H1 (cell line): ENCODE measurements around the gene PTPRR. TPM values are rescaled to one million over a fixed set of nuclear protein-coding genes. Genes with fewer than 3 reads are reported as not detected.

ENCODE experiments used
- CTCF ChIA-PET: fragments of 300-600 bp; sonication (Branson Sonifier 250); formaldehyde crosslinking; loops from one replicate; lab custom pipeline; 2021; ENCODE audit not compliant: partially characterized antibody; lab: Charles Lee
- POLR2A ChIA-PET: fragments of 300-600 bp; sonication (Branson Sonifier 250); formaldehyde crosslinking; loops from one replicate; lab custom pipeline; 2021; ENCODE audit warnings: inconsistent platforms; ENCODE audit not compliant: partially characterized antibody; lab: Charles Lee
- DNase-seq, 2 experiments: peaks; one replicate each; pipeline versions ENCODE4 v3.0.0 to v3.0.0-alpha.2; 2010 to 2022; ENCODE audit warnings: low spot score in 2 of 2, low read depth in 1 of 2, mixed read lengths in 1 of 2
- FAIRE-seq: peaks from 2 replicates; lab custom pipeline; 2011; peaks lifted over from hg19 to GRCh38; lab: Jason Lieb, UNC
- H2AFZ ChIP-seq: 2 replicates; pipeline ENCODE4 v1.8.1; 2012; ENCODE audit warnings: low read length, inconsistent platforms
- H2AK5ac ChIP-seq: 2 replicates; pipeline ENCODE4 v1.6.1; 2013; ENCODE audit warnings: low read depth, low read length
- H2BK120ac ChIP-seq: replicated peaks from 2 replicates; pipeline ENCODE3; 2013; ENCODE audit warnings: low read depth, low read length, inconsistent platforms
- H2BK12ac ChIP-seq: 2 replicates; pipeline ENCODE4 v1.6.1; 2013; ENCODE audit warnings: low read depth, low read length
- H2BK15ac ChIP-seq: 2 replicates; pipeline ENCODE4 v1.6.1; 2013; ENCODE audit warnings: low read length
- H2BK20ac ChIP-seq: 2 replicates; pipeline ENCODE4 v1.6.1; 2013; ENCODE audit warnings: low read length
- H2BK5ac ChIP-seq: 2 replicates; pipeline ENCODE4 v1.6.1; 2013; ENCODE audit warnings: low read depth, low read length
- H3K14ac ChIP-seq: 2 replicates; pipeline ENCODE4 v1.6.1; 2013; ENCODE audit warnings: inconsistent platforms; ENCODE audit not compliant: insufficient read length
- H3K18ac ChIP-seq: 2 replicates; pipeline ENCODE4 v1.6.1; 2013; ENCODE audit warnings: low read length; ENCODE audit errors: extremely low read depth
- H3K23ac ChIP-seq: 2 replicates; pipeline ENCODE4 v1.6.1; 2013; ENCODE audit warnings: inconsistent platforms; ENCODE audit not compliant: insufficient read length
- H3K23me2 ChIP-seq: 2 replicates; pipeline ENCODE4 v1.6.1; 2013; ENCODE audit warnings: low read depth, low read length
- H3K27ac ChIP-seq: 2 replicates; pipeline ENCODE4 v1.6.1; 2011; ENCODE audit warnings: low read depth, low read length, inconsistent platforms
- H3K27me3 ChIP-seq, 4 experiments: replicated peaks in 1 of 4; 1 replicate in 1 of 4; 2 replicates in 3 of 4; pipeline versions ENCODE4 v1.6.1 to v1.8.1; 2011 to 2013; ENCODE audit warnings: low read length in 3 of 4, mild to moderate bottlenecking in 3 of 4, inconsistent platforms in 2 of 4, mixed read lengths in 2 of 4, moderate library complexity in 1 of 4; ENCODE audit not compliant: control insufficient read depth in 3 of 4, insufficient read depth in 3 of 4; ENCODE audit errors: extremely low read depth in 1 of 4
- H3K36me3 ChIP-seq, 4 experiments: 2 replicates each; pipeline versions ENCODE4 v1.6.1 to v1.8.1; 2011 to 2013; ENCODE audit warnings: mild to moderate bottlenecking in 4 of 4, low read length in 3 of 4, moderate library complexity in 2 of 4, control low read depth in 1 of 4, inconsistent platforms in 1 of 4; ENCODE audit not compliant: insufficient read depth in 4 of 4, control insufficient read depth in 2 of 4
- H3K4ac ChIP-seq: replicated peaks from 2 replicates; pipeline ENCODE3; 2013; ENCODE audit warnings: low read length, low read depth, mixed read lengths, inconsistent platforms; ENCODE audit not compliant: insufficient read length
- H3K4me1 ChIP-seq, 4 experiments: replicated peaks in 1 of 4; 1 replicate in 1 of 4; 2 replicates in 3 of 4; pipeline versions ENCODE4 v1.6.1 to v1.8.1; 2011 to 2013; ENCODE audit warnings: low read length in 3 of 4, inconsistent platforms in 2 of 4, mixed read lengths in 1 of 4; ENCODE audit not compliant: insufficient read depth in 4 of 4, control insufficient read depth in 3 of 4
- H3K4me2 ChIP-seq, 2 experiments: 2 replicates each; pipeline versions ENCODE4 v1.6.1 to v1.8.1; 2011 to 2013; ENCODE audit warnings: low read depth in 2 of 2, low read length in 2 of 2, control low read depth in 1 of 2, inconsistent platforms in 1 of 2, mild to moderate bottlenecking in 1 of 2; ENCODE audit not compliant: insufficient read depth in 1 of 2
- H3K4me3 ChIP-seq, 4 experiments: fragments of 200-600, 300-600 bp in 1 of 4; sonication (generic), shearing (Covaris generic), sonication (Bioruptor Twin) in 1 of 4; 2 replicates each; pipeline versions ENCODE4 v1.5.1 to v1.8.1; 2011 to 2016; ENCODE audit warnings: low read length in 4 of 4, low read depth in 3 of 4, control low read depth in 2 of 4, inconsistent platforms in 2 of 4, mild to moderate bottlenecking in 2 of 4, mixed read lengths in 1 of 4, moderate library complexity in 1 of 4; ENCODE audit not compliant: insufficient read depth in 2 of 4; ENCODE audit errors: extremely low read depth in 1 of 4
- H3K56ac ChIP-seq: replicated peaks from 2 replicates; pipeline ENCODE3; 2013; ENCODE audit warnings: low read depth, mild to moderate bottlenecking, mixed read lengths, low read length, inconsistent platforms; ENCODE audit not compliant: insufficient read length
- H3K79me1 ChIP-seq: 2 replicates; pipeline ENCODE4 v1.6.1; 2013; ENCODE audit warnings: low read depth, low read length, control low read depth
- H3K79me2 ChIP-seq, 2 experiments: 2 replicates each; pipeline versions ENCODE4 v1.6.1 to v1.8.1; 2012 to 2013; ENCODE audit warnings: low read length in 2 of 2, mild to moderate bottlenecking in 2 of 2, inconsistent platforms in 1 of 2; ENCODE audit not compliant: insufficient read depth in 2 of 2, control insufficient read depth in 1 of 2
- H3K9ac ChIP-seq, 4 experiments: replicated peaks in 1 of 4; 1 replicate in 1 of 4; 2 replicates in 3 of 4; pipeline versions ENCODE4 v1.6.1 to v1.8.1; 2011 to 2013; ENCODE audit warnings: low read depth in 3 of 4, low read length in 3 of 4, control low read depth in 2 of 4, mild to moderate bottlenecking in 2 of 4, moderate library complexity in 2 of 4, inconsistent platforms in 1 of 4; ENCODE audit errors: extremely low read depth in 1 of 4
- H3K9me3 ChIP-seq, 2 experiments: 2 replicates each; pipeline versions ENCODE4 v1.6.1 to v1.8.1; 2012 to 2013; ENCODE audit warnings: mild to moderate bottlenecking in 2 of 2, moderate library complexity in 2 of 2, control low read depth in 1 of 2, inconsistent platforms in 1 of 2, low read depth in 1 of 2, low read length in 1 of 2, mixed read lengths in 1 of 2; ENCODE audit not compliant: insufficient read depth in 2 of 2
- H4K20me1 ChIP-seq, 2 experiments: replicated peaks in 1 of 2; 2 replicates each; pipeline versions ENCODE3 to v1.8.1; 2011 to 2013; ENCODE audit warnings: inconsistent platforms in 2 of 2, low read length in 2 of 2, mild to moderate bottlenecking in 1 of 2; ENCODE audit not compliant: insufficient read depth in 2 of 2, control insufficient read depth in 1 of 2
- H4K5ac ChIP-seq: 2 replicates; pipeline ENCODE4 v1.6.1; 2013; ENCODE audit warnings: low read length, low read depth, mixed read lengths, inconsistent platforms; ENCODE audit not compliant: insufficient read length
- H4K8ac ChIP-seq: 2 replicates; pipeline ENCODE4 v1.8.0; 2013; ENCODE audit warnings: mild to moderate bottlenecking, moderate library complexity, low read length, inconsistent platforms; ENCODE audit not compliant: insufficient read depth; ENCODE audit errors: extremely low read depth
- H4K91ac ChIP-seq: replicated peaks from 2 replicates; pipeline ENCODE3; 2013; ENCODE audit warnings: low read length, mixed read lengths, inconsistent platforms; ENCODE audit not compliant: insufficient read length
- CHD1 ChIP-seq: IDR thresholded peaks from 2 replicates; pipeline ENCODE4 v1.6.1; 2012; ENCODE audit warnings: low read depth, low read length, improper control_type of control experiment
- CTBP2 ChIP-seq: IDR thresholded peaks from 2 replicates; pipeline ENCODE4 v1.7.0; 2011; ENCODE audit warnings: borderline replicate concordance, mild to moderate bottlenecking, moderate library complexity, mixed read lengths, low read length; ENCODE audit not compliant: insufficient read depth, insufficient read length
- FOSL1 ChIP-seq: IDR thresholded peaks from 2 replicates; pipeline ENCODE4 v1.6.1; 2011; ENCODE audit warnings: mild to moderate bottlenecking, low read depth, low read length, moderate library complexity; ENCODE audit not compliant: insufficient read depth
- MAFK ChIP-seq: IDR thresholded peaks from 2 replicates; pipeline ENCODE4 v1.6.1; 2012; ENCODE audit warnings: low read depth, mild to moderate bottlenecking, improper control_type of control experiment, low read length
- RXRA ChIP-seq: IDR thresholded peaks from 2 replicates; pipeline ENCODE4 v1.6.1; 2011; ENCODE audit warnings: low read depth, mild to moderate bottlenecking, low read length, moderate library complexity; ENCODE audit not compliant: insufficient read depth
- SIN3A ChIP-seq, 2 experiments: IDR thresholded peaks in 1 of 2; conservative IDR thresholded peaks in 1 of 2; 2 replicates each; pipeline ENCODE4 v1.6.1; 2011 to 2012; ENCODE audit warnings: low read length in 2 of 2, improper control_type of control experiment in 1 of 2, low read depth in 1 of 2, mild to moderate bottlenecking in 1 of 2
- SIRT6 ChIP-seq: IDR thresholded peaks from one replicate; pipeline ENCODE4 v1.7.1; 2012; ENCODE audit warnings: low read length, inconsistent platforms
- SP2 ChIP-seq: IDR thresholded peaks from 2 replicates; pipeline ENCODE4 v1.6.1; 2012; ENCODE audit warnings: mild to moderate bottlenecking, low read length, inconsistent platforms
- TAF1 ChIP-seq: IDR thresholded peaks from 2 replicates; pipeline ENCODE4 v1.6.1; 2011; ENCODE audit warnings: mild to moderate bottlenecking, low read depth, low read length
- TCF12 ChIP-seq: IDR thresholded peaks from 2 replicates; pipeline ENCODE4 v1.6.1; 2011; ENCODE audit warnings: low read depth, mild to moderate bottlenecking, low read length
- TEAD4 ChIP-seq: IDR thresholded peaks from 2 replicates; pipeline ENCODE4 v1.6.1; 2012; ENCODE audit warnings: low read depth, low read length, inconsistent platforms, mixed read lengths
- WGBS, 2 experiments: shearing (Covaris generic) in 1 of 2; methylation state at CpG; one replicate each; pipeline versions ENCODE4 v1.1.6 to v1.1.7; 2013 to 2015; ENCODE audit warnings: low lambda C conversion rate in 2 of 2, mixed read lengths in 2 of 2, inconsistent platforms in 1 of 2, low coverage in 1 of 2, missing lambda C conversion rate in 1 of 2; ENCODE audit not compliant: insufficient replicate concordance in 2 of 2, insufficient coverage in 1 of 2, insufficient read length in 1 of 2; ENCODE audit errors: extremely low coverage in 1 of 2, missing lambda C conversion rate in 1 of 2; 5-methylcytosine and 5-hydroxymethylcytosine counted together
- polyA plus RNA-seq, 7 experiments: library from polyadenylated mRNA; depleted of rRNA in 3 of 7; stranded (reverse) in 5 of 7; unstranded in 2 of 7; fragments of >200 nt in 5 of 7; fragments of 200-250 nt in 2 of 7; gene quantifications; 1 replicate in 5 of 7; 2 replicates in 1 of 7; 4 replicates in 1 of 7; pipeline versions ENCODE4 v1.2.1 to v1.2.3, GENCODE V29; 2011 to 2013; ENCODE audit warnings: missing spikeins in 2 of 7, mixed read lengths in 2 of 7
- total RNA-seq: library from RNA; stranded (reverse); fragmentation: NEBNext Ultra II Directional; extraction: Animal tissue kit (Norgen Biotek cat#: 25700); gene quantifications from 2 replicates; pipeline ENCODE4 v1.2.1, GENCODE V29; 2021
- TF ChIP-seq, protein P1 (sequence below): IDR thresholded peaks from 2 replicates; pipeline ENCODE4 v1.6.1; 2011; ENCODE audit warnings: low read length, improper control_type of control experiment
- TF ChIP-seq, protein P2 (sequence below): IDR thresholded peaks from 2 replicates; pipeline ENCODE4 v1.6.1; 2012; ENCODE audit warnings: inconsistent platforms

PTPRR gene
- total and polyA plus RNA-seq, 2 of the 8 experiments (the other 6 are each of a cell fraction or from before 2014, with no cell fraction given): 0.07 to 0.35 TPM

DNA sequence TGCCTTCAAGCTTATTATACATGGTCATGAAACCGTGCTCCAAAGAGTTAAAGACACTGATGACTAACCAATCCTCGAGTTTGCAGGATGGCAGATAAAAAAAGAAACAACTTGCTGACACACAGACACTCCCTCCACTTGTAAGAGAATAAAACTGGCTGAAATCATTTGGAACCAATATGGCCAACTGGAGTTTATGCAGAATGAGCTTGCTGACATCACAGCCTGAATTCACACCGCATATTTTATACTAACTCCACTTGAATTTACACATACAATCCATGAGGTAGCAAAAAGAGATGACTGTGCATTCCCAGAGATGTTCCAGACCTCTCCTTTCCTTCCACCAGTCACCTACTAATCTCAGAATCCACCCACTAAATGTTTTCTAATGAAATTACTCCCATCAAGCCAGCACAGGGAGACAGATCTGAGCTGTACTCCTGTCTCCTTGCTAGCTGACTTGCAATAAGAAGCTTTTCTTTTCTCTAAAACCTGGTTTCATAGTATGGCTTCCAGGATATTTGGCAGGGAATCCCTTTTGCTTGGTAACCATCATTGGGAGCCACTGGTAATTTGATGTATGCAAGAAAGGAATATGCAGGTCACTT lies 15.8 kb upstream of the PTPRR start:
- ChIA-PET POLR2A (no interaction called here), CTCF (no interaction called here)
- no peak overlapping the region for H2BK20ac ChIP-seq
- no peak overlapping the region for H3K56ac ChIP-seq
- no peak for TF ChIP-seq MAFK
- no peak for TF ChIP-seq TEAD4
- no peak for TF ChIP-seq CHD1
- no peak for TF ChIP-seq SIN3A (conservative IDR thresholded peaks at IDR 0.05 in 1 of 2, IDR thresholded peaks at IDR 0.05 in 1 of 2; ENCODE audit: low read depth in 1 of 2, low read length in 2 of 2)
- TF ChIP-seq, protein P1, sequence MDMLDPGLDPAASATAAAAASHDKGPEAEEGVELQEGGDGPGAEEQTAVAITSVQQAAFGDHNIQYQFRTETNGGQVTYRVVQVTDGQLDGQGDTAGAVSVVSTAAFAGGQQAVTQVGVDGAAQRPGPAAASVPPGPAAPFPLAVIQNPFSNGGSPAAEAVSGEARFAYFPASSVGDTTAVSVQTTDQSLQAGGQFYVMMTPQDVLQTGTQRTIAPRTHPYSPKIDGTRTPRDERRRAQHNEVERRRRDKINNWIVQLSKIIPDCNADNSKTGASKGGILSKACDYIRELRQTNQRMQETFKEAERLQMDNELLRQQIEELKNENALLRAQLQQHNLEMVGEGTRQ: no peak
- TF ChIP-seq SP2: no peak
- TF ChIP-seq CTBP2: no peak
- no peak for TF ChIP-seq SIRT6
- no peak for TF ChIP-seq RXRA
- TF ChIP-seq TCF12: no peak
- TF ChIP-seq FOSL1: no peak
- no peak for TF ChIP-seq TAF1
- TF ChIP-seq, protein P2, sequence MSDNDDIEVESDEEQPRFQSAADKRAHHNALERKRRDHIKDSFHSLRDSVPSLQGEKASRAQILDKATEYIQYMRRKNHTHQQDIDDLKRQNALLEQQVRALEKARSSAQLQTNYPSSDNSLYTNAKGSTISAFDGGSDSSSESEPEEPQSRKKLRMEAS: no peak
- H2BK12ac ChIP-seq: no peak overlapping the region
- no peak overlapping the region for H4K8ac ChIP-seq
- 93% methylated on average over 3 of the region's 3 CpGs; no CpG with 5 or more reads in 1 of the 2 experiments for WGBS, 2 experiments
- H3K9ac ChIP-seq: no peak overlapping the region
- H3K23me2 ChIP-seq: no peaks in the 10 kb centered on the region
- no peak overlapping the region for H2BK120ac ChIP-seq
- no peak overlapping the region for H3K4me3 ChIP-seq
- no peak for FAIRE-seq
- no peak overlapping the region for H3K14ac ChIP-seq
- H3K18ac ChIP-seq: no peak overlapping the region
- H4K20me1 ChIP-seq: no peaks in the 10 kb centered on the region
- H3K4me2 ChIP-seq: no peak overlapping the region
- H3K27me3 ChIP-seq: no peaks in the 10 kb centered on the region
- no peak overlapping the region for H4K91ac ChIP-seq
- no peak overlapping the region for H2AFZ ChIP-seq
- H3K27ac ChIP-seq: no peak overlapping the region
- no peaks in the 10 kb centered on the region for H3K36me3 ChIP-seq
- no peak overlapping the region for H3K4ac ChIP-seq
- DNase-seq: no peak
- no peaks in the 10 kb centered on the region for H3K9me3 ChIP-seq
- H2BK15ac ChIP-seq: no peak overlapping the region
- H2BK5ac ChIP-seq: no peak overlapping the region
- H3K4me1 ChIP-seq: no peaks in the 10 kb centered on the region
- no peak overlapping the region for H2AK5ac ChIP-seq
- H3K79me1 ChIP-seq: no peaks in the 10 kb centered on the region
- no peak overlapping the region for H4K5ac ChIP-seq
- H3K79me2 ChIP-seq: no peaks in the 10 kb centered on the region
- H3K23ac ChIP-seq: no peak overlapping the region
